ENCODE data around the gene REL. TPM values are rescaled to one million over a fixed set of nuclear protein-coding genes. Genes with fewer than 3 reads are reported as not detected.

The REL gene
- total RNA-seq (2011; cell fraction: chromatin; rRNA removed; ENCODE audit: low replicate concordance) = 15.4 and 39.4 TPM in 2 replicates
- total RNA-seq (2011; cell fraction: nucleolus; rRNA removed) = 5.3 and 7.2 TPM in 2 replicates
- total RNA-seq (2011; cell fraction: nucleoplasm; rRNA removed) = 14.2 and 23.3 TPM in 2 replicates
- total RNA-seq (2014; rRNA removed) = 4.7 and 5.6 TPM in 2 replicates
- 8.0 and 10.1 TPM in 2 replicates for total RNA-seq (2014; rRNA removed; fragmentation: Illumina TruSeq; extraction: Trizol)
- total RNA-seq (2015; rRNA removed; fragmentation: Illumina TruSeq; extraction: Trizol) = 7.5 and 8.6 TPM in 2 replicates
- total RNA-seq (2021) = 6.6 and 6.7 TPM in 2 replicates
- polyA plus RNA-seq (2011; rRNA removed) = 5.9 and 6.5 TPM in 2 replicates
- polyA plus RNA-seq (2011; cell fraction: cytosol; rRNA removed) = 2.5 and 4.7 TPM in 2 replicates
- 5.7 and 6.3 TPM in 2 replicates for polyA plus RNA-seq (2011; cell fraction: nucleus; rRNA removed)
- polyA plus RNA-seq (2012) = 3.2 and 3.4 TPM in 2 replicates
- polyA plus RNA-seq (2014; fragmentation: Illumina TruSeq; extraction: Trizol) = 5.8 and 6.3 TPM in 2 replicates
- 1 to 10 TPM in 1 of 2 experiments, under 1 TPM in 1; 0.63 to 2.4 TPM for polyA plus RNA-seq (2014; fragmentation: Nextera tagmentation; extraction: Ambion mirVana)
- polyA plus RNA-seq (2014; rRNA removed) = 3.1 and 4.4 TPM in 2 replicates
- polyA minus RNA-seq (2011; rRNA and poly(A)+ RNA removed) = 21.5 and 25.4 TPM in 2 replicates
- polyA minus RNA-seq (2011; cell fraction: cytosol; rRNA and poly(A)+ RNA removed) = 7.8 and 8.3 TPM in 2 replicates
- polyA minus RNA-seq (2011; cell fraction: nucleus; rRNA and poly(A)+ RNA removed) = 5.3 and 13.2 TPM in 2 replicates
- Bru-seq, nascent RNA = percentile 84 among the genes with signal in this experiment
- BruChase-seq, experiment 1, labeled RNA remaining after a 2-hour chase = percentile 82 among the genes with signal in this experiment
- BruChase-seq, experiment 2, labeled RNA remaining after a 6-hour chase = percentile 83 among the genes with signal in this experiment
- long read RNA-seq, experiment 1, transcript REL-202 (10 exons, 2,398 nt) = major isoform, 7 of 16 reads
- long read RNA-seq, experiment 1, partial matches to known transcripts = 6 of 16 reads
- long read RNA-seq, experiment 1, other reads (novel, unspliced or antisense) = 3 of 16 reads
- long read RNA-seq, experiment 2 = 0 reads
- long read RNA-seq, experiment 3, partial matches to known transcripts = 6 of 7 reads
- long read RNA-seq, experiment 3, other reads (novel, unspliced or antisense) = 0 of 7 reads

GRCh38 chr2:60881047-60881932, at the start of gene REL:
Gene REL (plus strand): TSS chr2:60881574. CDS start chr2:60881841, 267 bp downstream.
- H3K9me3 ChIP-seq (replicated peaks; ENCODE audit: control insufficient read depth, insufficient read depth, low read depth, low read length) = no peaks in the 10 kb centered on the region
- H4K20me1 ChIP-seq (replicated peaks; ENCODE audit: control insufficient read depth, insufficient read depth, low read length) = no peaks in the 10 kb centered on the region
- DNase-seq (ENCODE audit: extremely low read depth in 1 of 4, low spot score in 3 of 4) (peak; percentile 92 to 95 (median 94)), FAIRE-seq (peak; percentile 61), ATAC-seq (peak; percentile 85)
- H3K4me1 ChIP-seq (replicated peaks in 1 of 2; ENCODE audit: control insufficient read depth in 2 of 2, insufficient read depth in 2 of 2, low read length in 2 of 2) = peaks cover 5 to 8% of the 10 kb centered on the region in 2 experiments; a peak in 2 of 5 replicates
- peak within 1 kb of the TSS; percentile 89 for H2AFZ ChIP-seq (ENCODE audit: low read depth, low read length)
- CTCF ChIA-PET (ENCODE audit: low intra/inter-chr PET ratio) = interaction anchor here (0.6 kb wide), 1 partner anchor 16 kb away, joined by 4 read pairs; no protein-coding TSS in a partner anchor
- in situ Hi-C loops (cut with MboI) (no loop called here), intact Hi-C loops (cut with micrococcal nuclease) (loop anchor here (10.0 kb wide), 2 partner anchors 114 to 294 kb away; no protein-coding TSS in a partner anchor)
- POLR2A ChIA-PET = interaction anchor here (0.6 to 2.7 kb wide), 8 partner anchors 12 to 192 kb away, joined by 3 to 10 read pairs (median 3); no protein-coding TSS in a partner anchor
- peak within 1 kb of the TSS; percentile 83 for H3K4me2 ChIP-seq (ENCODE audit: insufficient read depth, low read length)
- H3K27me3 ChIP-seq (ENCODE audit: control insufficient read depth in 2 of 2, insufficient read depth in 2 of 2, low read length in 2 of 2) = no peaks in the 10 kb centered on the region
- peak within 1 kb of the TSS; percentile 79 to 97 for H3K9ac ChIP-seq (ENCODE audit: insufficient read depth in 1 of 2, low read depth in 2 of 2, low read length in 2 of 2)
- H3K4me3 ChIP-seq = peak within 1 kb of the TSS; percentile 86
- H3K9me1 ChIP-seq (ENCODE audit: control insufficient read depth, insufficient read depth, low read length) = no peaks in the 10 kb centered on the region
- H3K36me3 ChIP-seq (ENCODE audit: control insufficient read depth, insufficient read depth, low read length) = no peaks in the 10 kb centered on the region
- BruUV-seq (replicated peaks) = TSS peak; percentile 89
- WGBS (ENCODE audit: insufficient coverage, low coverage, missing lambda C conversion rate) = under 1% methylated on average over 27 of the region's 90 CpGs
- H3K27ac ChIP-seq (ENCODE audit: extremely low read depth, low read depth, low read length) = peak within 1 kb of the TSS; percentile 86
- peaks cover 51% of the 10 kb centered on the region for H3K79me2 ChIP-seq (ENCODE audit: control insufficient read depth, insufficient read depth, low read length)
- TF ChIP-seq NR2C2 (CRISPR knock-in tag; IDR thresholded peaks at IDR 0.05) (no peak), NR2C2 (tag; IDR thresholded peaks at IDR 0.05) (peak; percentile 90), MBD2 (IDR thresholded peaks at IDR 0.05; ENCODE audit: borderline replicate concordance, low read depth) (peak; percentile 31; the same call in 1 of the 2 replicates), ZNF143 (CRISPR knock-in tag; IDR thresholded peaks at IDR 0.05) (no peak), ZNF253 (CRISPR knock-in tag; conservative IDR thresholded peaks at IDR 0.05) (no peak), CBFA2T3 (IDR thresholded peaks at IDR 0.05) (0 out of 2 replicates have a peak, but pooled peaks have one; percentile 6), NCOA4 (IDR thresholded peaks at IDR 0.05; ENCODE audit: partially characterized antibody) (no peak)
- TF ChIP-seq, protein P1, sequence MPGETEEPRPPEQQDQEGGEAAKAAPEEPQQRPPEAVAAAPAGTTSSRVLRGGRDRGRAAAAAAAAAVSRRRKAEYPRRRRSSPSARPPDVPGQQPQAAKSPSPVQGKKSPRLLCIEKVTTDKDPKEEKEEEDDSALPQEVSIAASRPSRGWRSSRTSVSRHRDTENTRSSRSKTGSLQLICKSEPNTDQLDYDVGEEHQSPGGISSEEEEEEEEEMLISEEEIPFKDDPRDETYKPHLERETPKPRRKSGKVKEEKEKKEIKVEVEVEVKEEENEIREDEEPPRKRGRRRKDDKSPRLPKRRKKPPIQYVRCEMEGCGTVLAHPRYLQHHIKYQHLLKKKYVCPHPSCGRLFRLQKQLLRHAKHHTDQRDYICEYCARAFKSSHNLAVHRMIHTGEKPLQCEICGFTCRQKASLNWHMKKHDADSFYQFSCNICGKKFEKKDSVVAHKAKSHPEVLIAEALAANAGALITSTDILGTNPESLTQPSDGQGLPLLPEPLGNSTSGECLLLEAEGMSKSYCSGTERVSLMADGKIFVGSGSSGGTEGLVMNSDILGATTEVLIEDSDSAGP (CRISPR knock-in tag; IDR thresholded peaks at IDR 0.05) = no peak
